ENCODE results near the gene TCEA3. TPM values are rescaled to one million over a fixed set of nuclear protein-coding genes. Genes with fewer than 3 reads are reported as not detected.

TCEA3 gene
- total and polyA plus RNA-seq, 11 donors: 21.5 to 87.3 (median 55.9) TPM

- TF ChIP-seq CTCF (IDR thresholded peaks at IDR 0.05) (no peak), POLR2A (IDR thresholded peaks at IDR 0.05) (no peak)
- ATAC-seq (no peak), DNase-seq (no peak)
- H3K9me3 ChIP-seq: no peaks in the 10 kb centered on the region
- peak overlapping the region in 9 of 12 donors; percentile 94 to 100 (median 98) for H3K27ac ChIP-seq
- H3K27me3 ChIP-seq: no peaks in the 10 kb centered on the region
- intact Hi-C loops (cut with DNase I): loop anchor here in 1 of 10 donors (2.0 kb wide), 1 partner anchor 23 kb away; no protein-coding TSS in a partner anchor
- peaks cover 0 to 6% (median under 1%) of the 10 kb centered on the region in 9 donors for H3K36me3 ChIP-seq
- WGBS, 4 donors: 71 to 79% (median 75%) methylated on average over 13 of the region's 13 CpGs
- peaks cover 17 to 52% (median 38%) of the 10 kb centered on the region in 12 donors for H3K4me1 ChIP-seq
- H3K4me3 ChIP-seq: no peak overlapping the region
These were observed 52.3 kb downstream of the TCEA3 start for GRCh38 chr1:23371987-23372880.

GRCh38 chr1:23370709-23371584, 53.6 kb downstream of the TCEA3 start:
- Histone ChIP-seq H3K27ac (peak overlapping the region; percentile 94 to 100 (median 98)), H3K9me3 (peaks cover 0 to 9% (median 0%) of the 10 kb centered on the region in 12 donors), H3K27me3 (no peaks in the 10 kb centered on the region), H3K36me3 (peaks cover 2 to 19% (median 13%) of the 10 kb centered on the region in 9 donors), H3K4me1 (peaks cover 17 to 52% (median 40%) of the 10 kb centered on the region in 12 donors), H3K4me3 (peak overlapping the region in 9 of 12 donors; percentile 0 to 100 (median 84))
- DNase-seq: peak in 4 of 5 donors; percentile 47 to 79 (median 68)
- intact Hi-C loops (cut with DNase I): loop anchor here in 1 of 10 donors (2.0 kb wide), 1 partner anchor 24 kb away; no protein-coding TSS in a partner anchor
- 19 to 33% (median 25%) methylated on average over 13 of the region's 13 CpGs for WGBS, 4 donors
- TF ChIP-seq POLR2A (IDR thresholded peaks at IDR 0.05) (no peak), CTCF (IDR thresholded peaks at IDR 0.05) (peak in 3 of 12 donors; percentile 9 to 28 (median 12))
- no peak for ATAC-seq

- peaks cover 17 to 52% (median 40%) of the 10 kb centered on the region in 12 donors for H3K4me1 ChIP-seq
- peaks cover 0 to 15% (median 0%) of the 10 kb centered on the region in 12 donors for H3K9me3 ChIP-seq
- H3K4me3 ChIP-seq: peak overlapping the region in 10 of 12 donors; percentile 66 to 100 (median 90)
- H3K36me3 ChIP-seq: peaks cover 2 to 25% (median 19%) of the 10 kb centered on the region in 9 donors
- intact Hi-C loops (cut with DNase I): loop anchor here in 1 of 10 donors (2.0 kb wide), 1 partner anchor 24 kb away; no protein-coding TSS in a partner anchor
- WGBS, 4 donors: 6 to 16% (median 12%) methylated on average over 5 of the region's 5 CpGs
- DNase-seq (no peak), ATAC-seq (no peak)
- no peaks in the 10 kb centered on the region for H3K27me3 ChIP-seq
- TF ChIP-seq CTCF (IDR thresholded peaks at IDR 0.05) (peak in 1 of 12 donors; percentile 7), POLR2A (IDR thresholded peaks at IDR 0.05) (no peak)
- H3K27ac ChIP-seq: peak overlapping the region; percentile 94 to 100 (median 98)
These were observed 54.2 kb downstream of the TCEA3 start for GRCh38 chr1:23370330-23370708.
